HG02840 (cell line): ENCODE measurements around the gene NRG2.

Source experiments
- ATAC-seq: cut with Tn5 transposase; IDR thresholded peaks from one replicate; pipeline ENCODE4 v1.9.1; 2021; ENCODE audit warnings: mild to moderate bottlenecking, moderate library complexity, moderate number of reproducible peaks; ENCODE audit not compliant: unreplicated experiment, low FRiP score

The NRG2 gene

GRCh38 chr5:139911425-139912120 is 131.5 kb downstream of the NRG2 start:
- no peak for ATAC-seq

- ATAC-seq = no peak
These were observed 132.2 kb downstream of the NRG2 start for GRCh38 chr5:139910901-139911300.

- no peak for ATAC-seq
These were observed 133.1 kb downstream of the NRG2 start for GRCh38 chr5:139910036-139910435.

GRCh38 chr5:139908749-139909148 is 134.3 kb downstream of the NRG2 start:
- ATAC-seq = no peak

GRCh38 chr5:139906661-139907060 is 136.4 kb downstream of the NRG2 start:
- no peak for ATAC-seq

- no peak for ATAC-seq
These were observed 138.1 kb downstream of the NRG2 start for GRCh38 chr5:139904816-139905661.

- no peak for ATAC-seq
These were observed 138.6 kb downstream of the NRG2 start for GRCh38 chr5:139904566-139904815.

GRCh38 chr5:139903795-139904565 is 139.1 kb downstream of the NRG2 start:
- no peak for ATAC-seq

GRCh38 chr5:139903450-139903794 is 139.7 kb downstream of the NRG2 start:
- no peak for ATAC-seq

- ATAC-seq = no peak
These were observed 141.1 kb downstream of the NRG2 start for GRCh38 chr5:139901986-139902385.

- ATAC-seq = no peak
These were observed 141.9 kb downstream of the NRG2 start for GRCh38 chr5:139901251-139901575.

- ATAC-seq = no peak
These were observed 142.4 kb downstream of the NRG2 start for GRCh38 chr5:139900546-139901250.

GRCh38 chr5:139898981-139899380 is 144.1 kb downstream of the NRG2 start:
- no peak for ATAC-seq

GRCh38 chr5:139897982-139898381 is 145.1 kb downstream of the NRG2 start:
- ATAC-seq = no peak

- ATAC-seq = no peak
These were observed 145.8 kb downstream of the NRG2 start for GRCh38 chr5:139897342-139897741.

- ATAC-seq = no peak
These were observed 146.4 kb downstream of the NRG2 start for GRCh38 chr5:139896718-139897117.

- ATAC-seq = no peak
These were observed 147.5 kb downstream of the NRG2 start for GRCh38 chr5:139895647-139896046.

GRCh38 chr5:139895046-139895445 is 148.1 kb downstream of the NRG2 start:
- no peak for ATAC-seq

GRCh38 chr5:139893873-139894272 is 149.2 kb downstream of the NRG2 start:
- ATAC-seq = no peak

- ATAC-seq = no peak
These were observed 153.7 kb downstream of the NRG2 start for GRCh38 chr5:139889410-139889809.

- no peak for ATAC-seq
These were observed 154.7 kb downstream of the NRG2 start for GRCh38 chr5:139888370-139888769.
